Activated CD4-positive, CD25-positive, alpha-beta regulatory T cell treated with anti-CD3 and anti-CD28 coated beads, Interleukin-2, amount 50 U/mL, for 72 hours (primary cell): Measurements from ENCODE around the gene DEDD2.

Experiments used
- DNase-seq: peaks from one replicate; pipeline ENCODE4 v3.0.0; 2021

Gene DEDD2

GRCh38 chr19:42198676-42199439 lies 18.6 kb downstream of the DEDD2 start:
- peak; percentile 55 for DNase-seq

DNA sequence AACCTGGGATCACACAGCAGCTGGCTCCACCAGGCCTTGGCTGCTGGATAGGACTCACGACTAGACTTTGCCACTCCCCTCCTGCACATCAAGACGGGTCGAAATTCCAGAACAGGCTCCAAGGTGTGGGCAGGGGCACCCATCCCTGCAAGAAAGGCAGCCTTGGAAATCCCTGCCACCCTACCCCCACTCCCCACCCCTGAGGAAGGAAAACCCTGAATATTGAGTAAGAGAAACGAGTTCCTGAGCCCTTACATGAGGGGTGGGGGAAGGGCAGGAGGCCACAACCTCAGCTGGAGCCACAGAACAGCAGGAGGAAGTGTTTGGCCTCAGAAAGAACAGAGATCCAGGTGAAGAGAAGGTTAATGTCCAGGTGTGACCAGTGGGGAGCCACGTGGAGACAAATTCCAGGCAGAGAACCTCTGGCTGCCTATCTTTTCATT lies 20.1 kb downstream of the DEDD2 start:
- DNase-seq = no peak

DNA sequence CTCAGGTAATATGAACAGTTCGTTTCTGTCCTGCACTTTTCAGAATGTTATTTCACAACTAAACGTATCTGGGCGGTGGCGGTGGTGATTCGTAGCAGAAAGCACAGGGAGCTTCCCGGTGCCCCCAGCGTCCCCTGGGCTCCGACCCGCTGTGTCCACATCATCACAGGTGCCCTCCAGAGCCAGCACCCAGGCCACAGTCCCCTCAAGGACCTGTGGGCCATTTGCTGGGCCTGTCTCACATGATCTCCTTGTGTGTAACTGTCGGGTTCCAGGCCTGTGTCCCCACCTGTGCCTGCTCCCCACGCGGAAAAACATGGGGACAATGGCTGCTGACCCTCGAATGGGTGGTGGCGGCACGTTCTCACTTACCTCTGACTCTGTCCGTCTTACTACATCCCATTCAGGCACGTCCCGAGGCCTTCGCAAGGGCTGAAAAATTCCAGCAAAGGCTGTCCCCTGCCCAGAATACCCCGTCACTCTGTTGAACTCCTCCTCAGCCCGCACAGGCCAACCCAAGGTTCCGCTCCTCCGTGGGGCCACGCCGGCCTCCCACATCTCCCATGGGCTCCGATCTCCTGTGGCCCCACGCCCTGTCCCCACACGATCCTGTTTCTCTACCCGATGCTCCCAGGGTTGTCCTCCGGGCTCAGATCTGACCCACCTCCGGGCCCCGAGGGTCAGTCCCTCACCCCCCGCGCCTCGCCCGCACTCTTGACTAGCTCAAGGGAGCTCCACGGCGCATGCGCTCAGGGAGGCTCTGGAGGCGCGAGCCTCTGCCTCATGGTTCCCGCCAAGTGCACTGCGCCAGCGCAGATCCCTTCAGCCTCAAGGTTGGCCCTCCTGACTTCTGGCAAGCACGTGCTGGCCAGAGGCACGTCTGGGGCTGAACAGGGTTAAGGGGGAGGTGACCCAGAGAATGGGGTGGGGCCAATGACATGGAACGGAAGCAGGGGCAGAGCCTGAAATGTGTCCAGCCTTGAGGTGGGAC lies 21.2 kb downstream of the DEDD2 start:
- no peak for DNase-seq

DNA sequence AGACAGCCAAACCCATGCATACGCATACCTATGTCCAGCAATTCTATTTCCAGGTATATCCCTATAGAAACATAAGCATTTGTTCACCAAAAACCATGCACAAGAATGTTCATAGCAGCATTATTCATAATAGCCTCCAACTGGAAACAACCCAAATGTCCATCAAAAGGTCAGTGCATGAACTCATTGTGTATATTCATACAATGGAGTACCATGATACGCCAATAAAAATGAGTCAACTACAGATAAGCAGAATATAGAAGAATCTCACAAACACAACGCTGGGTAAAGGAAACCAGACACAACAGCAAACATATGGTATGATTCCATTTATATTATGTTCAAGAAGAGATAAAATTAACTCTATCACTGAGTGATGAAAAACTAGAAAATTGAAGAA lies 23.8 kb downstream of the DEDD2 start:
- no peak for DNase-seq

GRCh38 chr19:42193294-42193693 lies 24.2 kb downstream of the DEDD2 start:
- DNase-seq = no peak

GRCh38 chr19:42191855-42192254 lies 25.6 kb downstream of the DEDD2 start:
- DNase-seq = no peak

GRCh38 chr19:42191330-42191729 lies 26.1 kb downstream of the DEDD2 start:
- no peak for DNase-seq

DNA sequence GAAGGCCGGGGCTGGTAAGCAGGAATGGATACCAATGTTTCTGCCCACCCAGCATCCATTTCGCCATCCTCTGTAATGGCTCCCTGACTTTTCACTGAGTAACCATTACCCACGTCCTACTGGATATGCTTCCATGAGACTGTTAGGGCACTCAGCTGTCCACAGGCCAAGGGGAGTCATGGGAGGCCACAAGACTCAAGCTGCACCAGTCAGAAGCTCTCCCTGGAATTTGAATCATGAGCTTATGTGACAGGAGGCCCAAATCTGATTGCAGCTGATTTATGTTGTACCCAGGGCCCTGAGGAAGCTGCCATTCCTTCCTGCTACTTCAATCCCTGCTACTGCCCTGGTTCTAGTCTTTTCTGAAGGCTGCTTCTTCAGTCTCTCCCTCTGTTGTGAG lies 28.3 kb downstream of the DEDD2 start:
- no peak for DNase-seq

DNA sequence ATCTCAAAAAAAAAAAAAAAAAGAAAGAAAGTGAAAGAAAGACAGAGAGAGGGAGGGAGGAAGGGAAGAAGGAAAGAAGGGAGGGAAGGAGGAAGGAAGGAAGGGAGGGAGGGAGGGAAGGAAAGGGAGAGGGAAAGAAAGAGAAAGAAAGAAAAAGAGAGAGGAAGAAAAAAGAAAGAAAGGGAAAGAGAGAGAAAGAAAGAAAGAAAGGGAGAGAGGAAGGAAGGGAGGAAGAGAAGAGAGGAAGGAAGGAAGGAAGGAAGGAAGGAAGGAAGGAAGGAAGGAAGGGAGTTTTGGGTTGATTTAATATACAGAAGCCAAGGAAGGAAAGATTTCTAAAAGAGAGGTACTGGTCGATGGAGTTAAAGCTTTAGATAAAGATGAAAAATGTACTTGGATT lies 28.8 kb downstream of the DEDD2 start:
- no peak for DNase-seq

DNA sequence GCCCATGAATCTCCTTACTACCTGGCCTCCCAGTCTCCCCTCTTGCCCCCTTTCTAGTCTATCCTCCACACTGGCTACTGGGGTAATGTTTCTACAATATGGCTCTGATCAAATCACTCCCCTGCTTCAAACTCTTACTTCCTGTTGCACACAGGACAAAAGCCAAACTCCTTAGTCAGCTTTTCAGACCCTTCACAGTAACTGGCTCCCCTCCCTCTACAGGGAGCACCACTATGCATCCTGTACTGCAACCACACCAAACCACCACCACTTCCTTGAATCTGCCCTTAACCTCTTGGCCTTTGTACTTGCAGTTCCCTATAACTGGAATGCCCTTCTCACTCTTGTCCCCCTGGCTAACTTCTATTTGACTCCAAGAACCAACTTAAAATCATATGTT lies 32.2 kb downstream of the DEDD2 start:
- DNase-seq = no peak

- peak; percentile 75 for DNase-seq
These were observed 33.0 kb downstream of the DEDD2 start for GRCh38 chr19:42184401-42184861.

GRCh38 chr19:42178791-42179674 lies 38.4 kb downstream of the DEDD2 start:
- no peak for DNase-seq

- DNase-seq = no peak
These were observed 39.8 kb downstream of the DEDD2 start for GRCh38 chr19:42177686-42178019.

GRCh38 chr19:42176990-42177685 lies 40.3 kb downstream of the DEDD2 start:
- peak; percentile 55 for DNase-seq

DNA sequence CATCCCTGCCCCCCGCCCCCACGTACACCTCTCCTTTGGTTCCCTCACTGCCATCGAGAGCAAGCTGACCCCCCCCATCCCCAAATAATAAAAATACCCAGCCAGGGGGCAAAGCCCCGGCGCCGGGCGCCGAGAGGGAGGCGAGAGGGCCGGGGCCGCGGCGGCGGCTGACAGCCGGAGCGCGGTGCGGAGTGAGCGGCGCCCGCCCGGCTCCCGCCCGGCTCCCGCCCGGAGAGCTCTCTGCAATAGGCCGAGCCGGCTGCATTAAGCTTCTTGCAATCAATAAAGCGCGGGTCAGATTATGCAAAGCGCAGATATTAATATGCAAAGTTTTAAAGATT lies 40.9 kb downstream of the DEDD2 start:
- DNase-seq = no peak

- DNase-seq = no peak
These were observed 41.4 kb downstream of the DEDD2 start for GRCh38 chr19:42175952-42176648.

DNA sequence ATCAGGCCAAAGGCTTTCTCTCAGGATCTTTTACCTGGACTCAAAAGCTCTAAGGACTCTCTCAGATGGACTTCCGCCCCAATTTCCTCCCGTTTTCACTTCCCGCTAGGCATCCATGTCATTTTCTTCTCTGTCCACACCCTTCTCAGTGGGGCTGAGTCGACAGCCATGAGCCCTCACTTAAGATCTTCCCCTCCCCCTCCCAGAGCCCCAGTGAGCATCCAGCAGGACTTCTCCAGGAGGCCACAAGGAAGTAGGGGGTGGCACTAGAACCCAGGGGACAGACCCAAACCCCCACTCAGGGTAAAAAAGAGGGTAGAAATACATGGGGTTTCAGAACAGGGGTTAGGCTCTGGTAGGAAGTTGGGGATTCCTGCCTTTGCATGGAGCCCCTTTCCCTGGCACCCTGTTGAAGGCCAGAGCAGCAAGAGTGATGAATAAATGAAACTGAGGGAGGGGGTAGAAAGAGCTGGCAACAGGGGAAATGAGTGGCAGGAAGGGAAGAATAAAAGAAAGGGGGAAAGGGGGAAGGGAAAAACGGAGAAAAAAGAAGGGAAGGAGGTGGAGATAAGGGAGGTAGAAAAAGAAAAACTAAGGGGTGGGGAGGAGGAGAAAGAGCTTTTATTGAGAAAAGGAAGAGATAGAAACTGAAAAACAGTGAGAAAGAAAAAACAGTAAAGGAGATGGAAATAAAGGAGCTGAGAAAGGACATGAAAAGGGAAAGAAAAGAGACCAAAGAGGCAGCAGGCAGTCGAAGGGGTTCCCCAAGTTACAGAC lies 42.3 kb downstream of the DEDD2 start:
- DNase-seq = no peak

- no peak for DNase-seq
These were observed 43.3 kb downstream of the DEDD2 start for GRCh38 chr19:42174188-42174587.

DNA sequence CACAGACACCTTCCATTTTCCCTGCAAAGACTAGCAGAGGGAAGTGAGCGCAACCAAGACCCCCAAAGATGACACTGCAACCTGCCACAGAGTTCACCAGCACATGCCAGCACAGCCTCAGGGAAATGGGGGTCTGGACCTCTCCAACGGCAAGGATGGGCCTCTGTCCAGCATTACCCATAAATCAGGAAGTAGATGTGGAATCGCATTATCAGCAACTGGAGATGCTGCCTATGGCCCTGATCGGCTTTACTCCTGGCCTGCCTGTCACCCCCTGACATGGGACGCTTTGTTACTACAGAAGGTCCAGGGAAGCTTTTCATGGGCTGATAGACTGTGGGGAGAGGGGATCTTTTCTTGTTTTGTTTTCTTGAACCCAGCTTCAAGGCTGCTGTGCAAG lies 43.8 kb downstream of the DEDD2 start:
- DNase-seq = no peak

DNA sequence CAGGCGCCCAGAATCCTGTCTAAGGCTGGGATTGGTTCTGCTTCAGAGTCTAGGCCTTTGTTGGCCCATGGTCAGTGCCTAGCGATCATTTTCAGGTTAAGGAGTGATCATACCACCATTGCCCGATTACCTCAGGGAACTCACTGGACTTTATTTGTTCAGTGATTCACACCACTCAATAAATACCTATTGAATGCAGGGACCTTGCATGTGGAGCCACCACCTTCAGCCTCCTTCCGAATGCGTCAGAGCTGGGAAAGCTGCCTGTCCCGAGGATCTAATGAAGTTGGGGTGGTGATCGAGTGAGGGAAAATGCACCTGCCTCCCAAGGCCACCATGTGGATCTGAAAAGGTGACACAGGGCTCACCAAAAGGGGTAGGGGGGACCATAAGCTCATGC lies 45.2 kb downstream of the DEDD2 start:
- DNase-seq = no peak

DNA sequence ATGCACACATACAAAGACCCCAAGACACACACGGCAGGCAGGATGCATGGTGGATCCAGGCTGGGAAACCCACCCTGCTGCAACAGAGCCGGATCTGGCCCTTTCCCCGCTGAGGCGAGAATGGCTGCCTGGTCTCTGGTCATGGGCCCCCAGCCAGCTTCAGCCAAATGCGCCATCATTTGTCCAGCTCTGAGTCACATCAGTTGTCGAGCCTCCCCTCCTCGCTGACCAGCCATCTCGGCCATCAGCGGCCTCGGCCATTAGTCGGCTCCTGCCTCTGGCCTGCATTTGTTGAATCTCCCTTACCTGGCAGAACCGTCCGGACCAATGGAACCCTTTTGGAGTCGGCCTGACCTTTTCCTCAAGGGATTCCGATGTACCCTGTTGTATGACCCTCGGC lies 46.8 kb downstream of the DEDD2 start:
- DNase-seq = no peak
